ENCODE data around the gene ARVCF.
"Not testable (repeated sequence)": the region's sequence is repeated elsewhere in the genome, so short reads cannot be mapped to it uniquely, and the experiment has no call there.

ARVCF gene

DNA sequence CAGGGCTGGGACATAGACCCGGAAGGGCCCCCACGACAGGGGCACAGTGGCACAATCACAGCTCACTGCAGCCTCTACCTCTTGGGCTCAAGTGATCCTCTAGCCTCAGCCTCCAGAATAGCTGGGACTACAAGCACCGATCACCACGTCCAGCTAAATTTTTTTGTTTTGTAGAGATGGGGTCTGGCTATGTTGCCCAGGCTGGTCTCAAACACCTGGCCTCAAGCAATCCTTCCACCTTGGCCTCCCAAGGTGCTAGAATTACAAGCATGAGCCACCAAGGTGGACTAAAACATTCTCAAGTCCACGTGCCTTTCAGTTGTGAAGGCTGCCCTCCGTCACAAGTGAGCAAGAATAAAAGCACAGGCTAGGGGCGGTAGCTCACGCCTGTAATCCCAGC lies 85.1 kb downstream of the ARVCF start:
- DNase-seq = no peak

- no peak for DNase-seq
Measured at GRCh38 chr22:19930551-19931486, 85.8 kb downstream of the ARVCF start.

DNA sequence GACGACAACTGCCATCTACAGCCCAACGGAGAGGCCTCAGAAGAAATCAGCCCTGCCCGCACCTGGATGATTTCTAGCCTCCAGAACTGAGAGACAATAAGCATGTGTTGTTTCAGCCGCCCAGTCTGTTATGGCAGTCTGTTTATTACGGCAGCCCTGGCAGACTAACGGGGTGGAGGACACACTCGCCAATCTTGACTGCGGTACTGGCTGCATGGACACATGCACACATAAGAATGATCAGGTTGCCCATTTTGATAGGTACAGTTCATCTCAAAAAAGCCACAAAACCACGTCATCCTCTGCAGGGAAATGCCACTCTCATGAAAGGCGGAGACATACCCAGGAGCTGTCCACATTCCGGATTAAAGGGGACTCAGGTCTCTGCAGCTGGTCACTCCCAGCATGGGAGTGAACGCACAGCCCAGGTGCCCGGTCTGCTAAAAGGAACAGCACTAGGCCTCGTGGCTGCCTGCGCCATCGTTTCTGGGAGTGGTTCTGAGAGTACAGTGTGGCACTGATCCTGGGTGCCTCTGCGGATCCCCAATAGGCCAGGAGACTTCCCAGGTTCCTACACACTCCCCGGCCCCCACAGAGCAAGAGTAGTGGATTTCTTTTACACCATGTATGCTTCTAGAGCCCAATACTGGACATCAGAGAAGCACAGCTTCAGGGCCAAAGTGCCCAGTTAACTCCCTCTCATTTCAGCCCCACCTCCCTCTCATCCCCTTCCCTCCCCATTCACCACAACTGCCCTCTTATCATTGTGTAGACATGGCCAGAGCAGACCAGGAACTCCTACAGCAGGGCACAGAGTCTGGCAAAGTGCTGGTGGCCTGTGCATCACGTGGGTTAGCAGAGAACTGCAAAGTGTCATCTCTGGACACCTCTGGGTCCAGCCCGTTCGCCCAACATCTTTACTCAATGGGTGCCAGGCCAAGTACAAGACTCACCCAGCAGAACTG lies 86.8 kb downstream of the ARVCF start:
- DNase-seq = no peak

DNA sequence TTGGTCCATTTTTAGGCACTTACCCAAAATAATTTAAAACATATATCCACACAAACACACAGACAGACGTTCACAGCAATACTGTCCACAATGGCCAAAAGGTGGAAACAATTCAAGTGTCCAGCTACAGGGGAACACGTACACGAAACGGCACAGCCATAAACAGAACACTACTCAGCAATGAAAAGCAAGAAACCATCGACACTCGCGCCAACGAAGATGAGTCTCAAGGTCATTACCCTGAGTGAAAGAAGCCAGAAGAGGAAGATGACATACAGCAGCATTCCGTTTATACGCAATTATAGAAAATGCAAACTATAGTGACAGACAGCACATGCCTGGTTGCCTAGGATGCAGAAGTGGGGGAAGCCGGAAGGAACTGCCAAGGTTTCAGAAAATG lies 88.4 kb downstream of the ARVCF start:
- DNase-seq = no peak

DNA sequence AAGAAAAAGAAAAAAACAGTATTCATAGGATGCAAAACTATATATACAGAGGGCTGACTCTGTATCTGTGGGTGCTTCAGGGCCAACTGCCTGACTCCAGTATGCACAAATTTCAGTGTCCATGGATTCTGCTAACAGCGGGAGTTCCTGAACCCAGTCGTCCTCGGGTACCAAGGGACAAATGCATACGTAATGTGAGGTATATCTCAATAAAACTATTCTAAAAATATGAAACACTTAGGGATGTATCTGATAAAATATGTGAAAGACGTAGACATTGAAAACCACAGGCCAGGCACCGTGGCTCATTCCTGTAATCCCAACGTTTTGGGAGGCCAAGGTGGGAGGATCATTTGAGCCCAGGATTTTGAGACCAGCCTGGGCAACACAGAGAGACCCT lies 88.9 kb downstream of the ARVCF start:
- DNase-seq = no peak

DNA sequence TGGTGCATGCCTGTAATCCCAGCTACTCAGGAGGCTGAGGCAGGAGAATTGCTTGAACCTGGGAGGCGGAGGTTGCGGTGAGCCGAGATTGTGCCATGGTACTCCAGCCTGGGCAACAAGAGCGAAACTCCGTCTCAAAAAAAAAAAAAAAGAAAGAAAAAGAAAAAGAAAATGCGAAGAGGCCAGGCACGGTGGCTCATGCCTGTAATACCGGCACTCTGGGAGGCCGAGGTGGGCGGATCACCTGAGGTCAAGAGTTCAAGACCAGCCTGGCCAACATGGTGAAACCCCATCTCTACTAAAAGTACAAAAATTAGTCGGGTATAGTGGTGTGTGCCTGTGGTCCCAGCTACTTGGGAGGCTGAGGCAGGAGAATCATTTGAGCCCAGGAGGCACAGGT lies 90.6 kb downstream of the ARVCF start:
- not testable (repeated sequence) for DNase-seq

DNA sequence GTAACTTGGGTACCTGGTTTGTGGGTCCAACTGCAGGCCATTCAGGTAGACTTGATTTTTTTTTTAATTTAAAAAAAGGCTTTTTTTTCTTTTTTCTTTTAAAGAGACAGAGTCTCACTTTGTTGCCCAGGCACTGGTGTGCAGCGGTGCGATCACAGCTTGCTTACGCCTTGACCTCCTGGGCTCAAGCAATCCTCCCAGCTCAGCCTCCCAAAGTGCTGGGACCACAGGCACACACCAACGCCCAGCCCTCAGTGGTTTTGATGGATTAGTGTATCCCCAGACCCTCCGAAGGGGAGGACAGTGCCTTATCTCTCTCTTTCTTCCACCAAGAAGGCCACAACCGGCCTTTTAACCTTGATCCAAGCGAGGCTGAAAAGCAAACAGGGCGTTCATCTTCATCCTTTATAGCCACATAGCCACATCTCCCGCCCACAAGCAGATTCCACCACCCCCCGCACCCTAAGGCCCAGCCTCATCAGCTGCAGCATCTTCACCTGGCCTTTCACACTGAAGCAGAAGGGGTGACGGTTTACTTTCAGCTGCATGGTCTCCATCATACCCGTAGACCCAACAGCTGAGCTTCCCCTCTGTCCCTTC lies 92.6 kb downstream of the ARVCF start:
- no peak for DNase-seq

DNA sequence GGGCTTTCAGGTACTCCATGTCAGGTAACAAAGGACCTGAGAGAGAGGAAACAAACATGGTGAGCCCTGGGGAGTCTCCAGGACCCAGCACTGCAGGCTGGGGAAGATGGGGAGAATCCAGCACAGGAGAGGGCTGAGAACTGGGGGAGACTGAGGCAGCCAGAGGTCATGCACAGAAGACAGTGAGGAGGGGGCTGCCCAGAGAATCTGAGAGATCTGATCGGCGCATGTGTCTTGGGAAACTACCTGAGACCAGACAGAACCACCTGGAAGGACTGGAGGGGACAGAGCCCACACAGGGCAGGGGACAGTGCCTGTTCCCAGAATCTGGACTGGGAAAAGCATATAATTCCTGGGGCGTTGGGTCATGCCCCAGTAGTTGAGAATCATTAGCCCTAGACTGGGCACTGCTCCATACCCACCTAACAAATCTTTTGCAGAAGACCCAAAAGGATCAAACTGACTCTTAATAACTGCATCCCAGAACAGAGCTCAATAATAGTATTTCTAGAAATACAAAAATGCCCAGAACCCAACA lies 95.0 kb downstream of the ARVCF start:
- no peak for DNase-seq
